Kidney epithelial cell (primary cell): ENCODE measurements around the gene PUSL1. TPM values are rescaled to one million over a fixed set of nuclear protein-coding genes. Genes with fewer than 3 reads are reported as not detected.

Source experiments
- DNase-seq: peaks from one replicate; pipeline ENCODE4 v3.0.0-alpha.2; 2010; ENCODE audit warnings: low read depth
- H3K27me3 ChIP-seq: 2 replicates; pipeline ENCODE4 v1.6.0; 2011; ENCODE audit warnings: low read length; ENCODE audit not compliant: control insufficient read depth, insufficient read depth
- H3K36me3 ChIP-seq: 2 replicates; pipeline ENCODE4 v1.5.1; 2011; ENCODE audit warnings: low read length; ENCODE audit not compliant: control insufficient read depth, insufficient read depth
- H3K4me3 ChIP-seq: 2 replicates; pipeline ENCODE4 v1.5.1; 2011; ENCODE audit warnings: low read depth, mild to moderate bottlenecking, control low read depth, low read length
- total RNA-seq: library from RNA; depleted of rRNA; stranded (reverse); fragments of >200 nt; gene quantifications from 2 replicates; pipeline ENCODE4 v1.2.3, GENCODE V29; 2015
- TF ChIP-seq, protein P1 (sequence below): IDR thresholded peaks from 2 replicates; pipeline ENCODE4 v1.5.1; 2011; ENCODE audit warnings: mild to moderate bottlenecking, moderate library complexity, low read length, control low read depth, inconsistent platforms; ENCODE audit not compliant: insufficient read depth, poor library complexity, severe bottlenecking

The PUSL1 gene
- total RNA-seq, 1 donor from 2014 or later = 45.1 TPM

DNA sequence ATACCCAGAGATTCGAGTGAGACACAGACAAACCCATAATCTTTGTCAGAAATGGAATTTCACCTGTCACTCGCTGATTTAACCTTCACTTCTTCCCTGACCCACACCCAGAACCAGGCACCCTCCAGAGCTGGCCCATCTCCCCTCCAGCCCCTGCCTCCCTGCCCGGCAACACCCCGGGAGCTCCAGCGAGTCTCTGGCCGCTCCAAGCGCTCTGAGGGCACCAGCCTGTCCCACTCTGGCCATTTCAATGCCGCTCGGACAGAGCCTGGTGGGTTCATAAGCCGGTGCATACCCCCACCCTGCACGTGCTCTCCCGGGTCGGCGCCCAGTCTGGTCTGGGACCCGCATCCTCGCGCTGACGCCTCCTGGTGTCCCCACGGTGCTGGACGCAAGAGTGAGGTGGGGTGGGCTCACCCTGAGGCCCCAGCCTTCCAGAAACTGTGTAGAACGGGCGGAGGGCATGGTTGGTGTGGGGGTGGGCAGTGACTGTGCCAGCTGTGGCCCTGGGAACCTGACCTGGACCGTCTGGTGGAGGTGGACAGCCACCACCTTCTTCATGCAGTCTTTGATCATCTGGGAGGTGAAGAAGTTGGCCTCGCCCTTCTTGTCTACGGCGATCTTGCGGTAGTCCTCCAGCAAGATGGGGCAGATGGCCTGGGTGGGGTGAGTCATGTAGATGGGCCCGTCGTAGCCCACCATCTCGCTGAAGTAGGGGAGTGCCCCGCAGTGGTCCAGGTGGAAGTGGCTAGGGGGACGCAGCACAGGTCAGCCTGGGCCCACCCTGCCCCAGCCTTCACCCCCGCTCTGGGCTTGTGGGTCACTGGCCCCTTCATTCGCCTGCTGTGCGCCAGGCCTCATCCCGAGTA, 10.6 kb downstream of the PUSL1 start:
- Histone ChIP-seq H3K36me3 (peaks cover 2% of the 10 kb centered on the region), H3K27me3 (no peaks in the 10 kb centered on the region), H3K4me3 (no peak overlapping the region)
- TF ChIP-seq, protein P1, sequence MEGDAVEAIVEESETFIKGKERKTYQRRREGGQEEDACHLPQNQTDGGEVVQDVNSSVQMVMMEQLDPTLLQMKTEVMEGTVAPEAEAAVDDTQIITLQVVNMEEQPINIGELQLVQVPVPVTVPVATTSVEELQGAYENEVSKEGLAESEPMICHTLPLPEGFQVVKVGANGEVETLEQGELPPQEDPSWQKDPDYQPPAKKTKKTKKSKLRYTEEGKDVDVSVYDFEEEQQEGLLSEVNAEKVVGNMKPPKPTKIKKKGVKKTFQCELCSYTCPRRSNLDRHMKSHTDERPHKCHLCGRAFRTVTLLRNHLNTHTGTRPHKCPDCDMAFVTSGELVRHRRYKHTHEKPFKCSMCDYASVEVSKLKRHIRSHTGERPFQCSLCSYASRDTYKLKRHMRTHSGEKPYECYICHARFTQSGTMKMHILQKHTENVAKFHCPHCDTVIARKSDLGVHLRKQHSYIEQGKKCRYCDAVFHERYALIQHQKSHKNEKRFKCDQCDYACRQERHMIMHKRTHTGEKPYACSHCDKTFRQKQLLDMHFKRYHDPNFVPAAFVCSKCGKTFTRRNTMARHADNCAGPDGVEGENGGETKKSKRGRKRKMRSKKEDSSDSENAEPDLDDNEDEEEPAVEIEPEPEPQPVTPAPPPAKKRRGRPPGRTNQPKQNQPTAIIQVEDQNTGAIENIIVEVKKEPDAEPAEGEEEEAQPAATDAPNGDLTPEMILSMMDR = no peak
- DNase-seq = no peak

DNA sequence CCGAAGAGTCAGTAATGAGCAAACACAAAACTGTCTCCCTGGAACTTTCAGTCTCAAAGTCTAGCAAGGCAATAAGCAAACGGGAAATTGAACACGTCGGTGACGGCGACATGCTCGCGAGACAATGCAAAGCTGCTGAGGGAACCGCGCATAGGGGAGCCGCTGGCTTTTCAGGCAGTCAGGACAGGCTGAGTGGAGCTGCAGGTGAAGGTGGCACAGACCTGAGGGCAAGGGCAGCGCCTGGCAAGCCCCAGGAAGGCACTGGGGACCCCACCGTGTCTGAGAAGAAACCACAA, 11.2 kb downstream of the PUSL1 start:
- no peaks in the 10 kb centered on the region for H3K27me3 ChIP-seq
- H3K36me3 ChIP-seq = peaks cover 2% of the 10 kb centered on the region
- H3K4me3 ChIP-seq = no peak overlapping the region
- DNase-seq = no peak
- TF ChIP-seq, protein P1 = no peak

DNA sequence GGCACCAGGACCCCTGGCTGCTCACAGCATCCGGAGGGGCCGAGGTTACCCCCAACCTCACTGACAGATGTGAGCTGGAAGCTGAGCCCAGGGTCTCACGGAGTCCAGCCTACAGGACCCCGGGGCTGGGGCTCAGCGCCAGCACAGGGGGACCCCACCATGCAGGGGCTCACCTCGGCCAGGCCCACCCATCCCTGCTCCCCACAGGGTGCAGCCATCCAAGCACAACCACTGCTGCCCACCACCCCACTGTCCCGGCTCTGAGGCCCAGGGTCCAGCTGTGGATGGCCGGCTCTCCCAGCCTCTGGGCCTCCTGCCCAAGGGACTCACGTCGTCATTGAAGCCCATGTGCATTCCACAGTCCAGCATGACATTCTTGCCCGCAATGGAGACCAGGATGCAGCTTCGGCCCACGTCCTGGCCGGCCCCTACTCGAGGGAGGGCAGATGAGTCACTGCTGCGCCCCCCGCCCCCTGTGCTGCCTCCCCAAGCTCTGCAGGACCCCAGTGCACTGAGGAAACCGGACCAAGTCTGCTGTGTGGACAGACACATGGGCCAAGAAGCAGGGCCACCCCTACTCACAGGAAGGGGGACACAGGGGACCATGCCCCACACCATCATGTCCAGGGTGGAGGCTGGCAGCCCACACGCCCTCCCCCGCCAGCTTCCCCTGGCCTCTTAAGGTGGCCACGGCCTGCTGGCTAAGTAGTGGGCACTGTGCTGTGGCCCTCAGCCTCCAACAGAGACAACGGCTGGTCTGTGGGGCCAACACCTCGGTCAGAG, 12.5 kb downstream of the PUSL1 start:
- Histone ChIP-seq H3K27me3 (no peaks in the 10 kb centered on the region), H3K4me3 (no peak overlapping the region), H3K36me3 (peaks cover 2% of the 10 kb centered on the region)
- TF ChIP-seq, protein P1 = no peak
- DNase-seq = no peak

DNA sequence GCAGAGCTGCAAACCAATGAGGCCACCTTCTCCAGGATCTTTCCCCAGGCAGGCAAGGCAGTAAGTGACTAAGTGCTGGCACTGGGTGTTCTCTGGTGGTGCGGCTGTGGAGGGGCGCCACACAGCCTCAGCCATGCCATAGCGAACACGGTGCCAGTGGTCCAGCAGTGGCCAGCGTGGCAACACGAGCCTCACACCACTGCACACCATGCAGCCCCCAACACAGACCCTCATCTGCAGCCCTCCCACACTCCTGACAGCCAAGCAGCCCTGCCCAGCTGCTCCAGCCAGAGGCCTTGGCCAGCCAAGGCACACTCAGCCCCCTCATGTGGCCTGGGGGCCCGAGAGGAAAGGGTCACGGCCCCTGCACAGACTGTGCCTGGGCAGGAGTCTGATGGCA, 13.1 kb downstream of the PUSL1 start:
- no peak for DNase-seq
- Histone ChIP-seq H3K27me3 (no peaks in the 10 kb centered on the region), H3K36me3 (peaks cover 2% of the 10 kb centered on the region), H3K4me3 (no peak overlapping the region)
- TF ChIP-seq, protein P1 = no peak

DNA sequence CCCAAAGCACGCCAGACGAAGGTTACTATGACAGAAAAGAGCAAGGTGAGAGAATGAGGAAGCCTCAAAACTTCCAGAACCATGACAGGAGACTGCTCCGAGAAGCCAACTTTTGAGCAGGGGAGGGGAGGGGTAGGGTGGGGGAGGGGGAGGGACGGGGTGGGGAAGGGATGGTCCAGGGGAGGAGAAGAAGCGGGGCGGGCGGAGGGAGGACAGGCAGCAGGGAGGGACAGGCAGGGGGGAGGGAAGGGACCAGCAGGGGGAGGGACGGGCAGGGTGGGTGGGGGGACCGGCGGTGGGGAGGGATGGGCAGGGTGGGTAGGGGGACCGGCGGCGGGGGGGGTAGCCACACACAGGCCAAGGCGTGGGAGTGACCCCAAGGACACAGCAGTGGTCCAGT, 14.0 kb downstream of the PUSL1 start:
- DNase-seq = no peak
- TF ChIP-seq, protein P1 = no peak
- no peaks in the 10 kb centered on the region for H3K27me3 ChIP-seq
- H3K4me3 ChIP-seq = no peak overlapping the region
- H3K36me3 ChIP-seq = peaks cover 2% of the 10 kb centered on the region
